Ovary (tissue), 9 donors: ENCODE data around the gene KATNBL1. TPM values are rescaled to one million over a fixed set of nuclear protein-coding genes. Genes with fewer than 3 reads are reported as not detected.

Source experiments
- DNase-seq, 5 donors: peaks; one replicate each; pipeline ENCODE4 v3.0.0-alpha.2; 2019 to 2020
- H3K27ac ChIP-seq, 2 donors: fragments of 200-600 bp; one replicate each; pipeline versions ENCODE4 v1.5.1 to v1.8.0; 2019 to 2022
- H3K27me3 ChIP-seq: fragments of 200-600 bp; one replicate; pipeline ENCODE4 v1.8.0; 2022
- H3K36me3 ChIP-seq: fragments of 200-600 bp; sonication (generic); one replicate; pipeline ENCODE4 v1.5.1; 2019
- H3K4me1 ChIP-seq: one replicate; pipeline ENCODE4 v1.8.1; 2013; ENCODE audit warnings: mild to moderate bottlenecking, moderate library complexity; ENCODE audit not compliant: insufficient read depth
- H3K4me3 ChIP-seq: fragments of 200-600 bp; sonication (generic); one replicate; pipeline ENCODE4 v1.5.1; 2017
- H3K9me3 ChIP-seq, 2 donors: fragments of 200-600 bp in 1 of 2; sonication (generic) in 1 of 2; one replicate each; pipeline versions ENCODE4 v1.5.1 to v1.8.1; 2013 to 2019; ENCODE audit warnings: mild to moderate bottlenecking in 1 of 2, moderate library complexity in 1 of 2
- CTCF ChIP-seq, 3 donors: fragments of 450-650 bp in 2 of 3; fragments of 200-600 bp in 1 of 3; IDR thresholded peaks; one replicate each; pipeline versions ENCODE4 v1.5.1 to v1.8.0; 2016 to 2022; ENCODE audit warnings: antibody characterized with exemption in 3 of 3, mild to moderate bottlenecking in 1 of 3
- EP300 ChIP-seq: sonication (generic); formaldehyde crosslinking; IDR thresholded peaks from one replicate; pipeline ENCODE4 v1.6.1; 2017; ENCODE audit warnings: antibody characterized with exemption
- POLR2A ChIP-seq: fragments of 450-650 bp; IDR thresholded peaks from one replicate; pipeline ENCODE4 v1.6.1; 2017; ENCODE audit warnings: antibody characterized with exemption, mild to moderate bottlenecking, moderate library complexity
- WGBS, 3 donors: extraction: QIAGEN DNeasy Blood & Tissue Kit in 1 of 3; methylation state at CpG; one replicate each; pipeline versions ENCODE4 v1.1.5 to v1.1.7; 2013 to 2017; 5-methylcytosine and 5-hydroxymethylcytosine counted together
- intact Hi-C, 4 donors: fragments of 100-400 bp; cut with DNase I; formaldehyde crosslinking; loops; one replicate each; pipeline versions ENCODE4 v1.11.0 to v1.15.1; 2022 to 2023
- polyA plus RNA-seq, 2 donors: library from polyadenylated mRNA; stranded (reverse); fragments of 200-250 nt in 1 of 2; fragments of 350-450 nt in 1 of 2; fragmentation: Illumina TruSeq in 1 of 2; extraction: RNeasy Lipid Tissue Mini Kit (QIAGEN cat#74804) in 1 of 2; gene quantifications; one replicate each; pipeline ENCODE4 v1.2.3, GENCODE V29; 2013 to 2014
- total RNA-seq, 7 donors: library from RNA; depleted of rRNA in 2 of 7; stranded (reverse); fragments of >200 nt in 2 of 7; fragmentation: NEBNext Ultra II Directional in 3 of 7; extraction: Animal tissue kit (Norgen Biotek cat#: 25700) in 3 of 7; gene quantifications; one replicate each; pipeline versions ENCODE4 v1.1.0 to v1.2.4, GENCODE V29; 2016 to 2023
- donor health status: DM: no; HTN: no; CAD: no; lungs with moderate emphysema.
- donor health status: DM: no; HTN: no; CAD: no.
- donor health status: Bipolar disorder and iron deficiency.
- donor health status: DM: yes; HTN: yes; CAD: no.
- donor health status: DM: no; HTN: no; CAD: no.
- donor health status: DM: yes; HTN: yes; CAD: no.

The KATNBL1 gene
- total and polyA plus RNA-seq, 9 donors = 12.9 to 52.2 (median 31.1) TPM

- intact Hi-C loops = no loop called here
- H3K9me3 ChIP-seq = no peaks in the 10 kb centered on the region
- DNase-seq = no peak
These were observed 90.6 kb downstream of the KATNBL1 start for GRCh38 chr15:34119291-34119690.

GRCh38 chr15:34116620-34117019 is 93.3 kb downstream of the KATNBL1 start:
- DNase-seq = no peak
- H3K27me3 ChIP-seq = no peaks in the 10 kb centered on the region
- TF ChIP-seq POLR2A (no peak), CTCF (IDR thresholded peaks at IDR 0.05) (no peak), EP300 (no peak)
- WGBS, 3 donors = 51 to 73% (median 59%) methylated on average over 2 of the region's 2 CpGs
- H3K36me3 ChIP-seq = no peaks in the 10 kb centered on the region
- intact Hi-C loops = no loop called here
- H3K4me3 ChIP-seq = no peak overlapping the region
- H3K4me1 ChIP-seq = no peaks in the 10 kb centered on the region
- no peaks in the 10 kb centered on the region for H3K9me3 ChIP-seq
- H3K27ac ChIP-seq = no peak overlapping the region

More at GRCh38 chr15:34119291-34119690, 90.6 kb downstream of the KATNBL1 start:
- no peaks in the 10 kb centered on the region for H3K4me1 ChIP-seq
- no peaks in the 10 kb centered on the region for H3K36me3 ChIP-seq
- WGBS, 3 donors = 41 to 69% (median 54%) methylated on average over 4 of the region's 4 CpGs
- no peak overlapping the region for H3K4me3 ChIP-seq
- no peaks in the 10 kb centered on the region for H3K27me3 ChIP-seq
- no peak overlapping the region for H3K27ac ChIP-seq
- no peak for TF ChIP-seq CTCF (IDR thresholded peaks at IDR 0.05)
- TF ChIP-seq EP300 = no peak
- no peak for TF ChIP-seq POLR2A

GRCh38 chr15:34114739-34115138 is 95.2 kb downstream of the KATNBL1 start:
- Histone ChIP-seq H3K9me3 (no peaks in the 10 kb centered on the region), H3K27me3 (no peaks in the 10 kb centered on the region), H3K4me3 (no peak overlapping the region), H3K36me3 (no peaks in the 10 kb centered on the region), H3K4me1 (no peaks in the 10 kb centered on the region), H3K27ac (no peak overlapping the region)
- TF ChIP-seq CTCF (IDR thresholded peaks at IDR 0.05) = no peak
- no peak for TF ChIP-seq EP300
- no peak for TF ChIP-seq POLR2A
- 75 to 79% (median 78%) methylated on average over 3 of the region's 3 CpGs for WGBS, 3 donors
- no peak for DNase-seq
- intact Hi-C loops = no loop called here

- Histone ChIP-seq H3K36me3 (no peaks in the 10 kb centered on the region), H3K9me3 (no peaks in the 10 kb centered on the region), H3K4me3 (no peak overlapping the region), H3K27me3 (no peaks in the 10 kb centered on the region), H3K4me1 (no peaks in the 10 kb centered on the region), H3K27ac (no peak overlapping the region)
- TF ChIP-seq CTCF (IDR thresholded peaks at IDR 0.05) (no peak), EP300 (no peak), POLR2A (no peak)
- no peak for DNase-seq
- WGBS, 3 donors = 50 to 68% (median 50%) methylated on average over 2 of the region's 2 CpGs
- intact Hi-C loops = no loop called here
These were observed 95.7 kb downstream of the KATNBL1 start for GRCh38 chr15:34114215-34114614.
